ENCODE results near the gene PPP1R14C.

Gene PPP1R14C

GRCh38 chr6:150142670-150143515 lies at the start of gene PPP1R14C:
PPP1R14C (plus strand) TSS chr6:150143044; CDS start chr6:150143193, 149 bp downstream.
- H3K4me3 Mint-ChIP-seq = peak within 1 kb of the TSS; percentile 72
- peaks cover 59% of the 10 kb centered on the region for H3K27me3 Mint-ChIP-seq
- no peak within 1 kb of the TSS for H3K27ac Mint-ChIP-seq (ENCODE audit: low read depth)
- no peaks in the 10 kb centered on the region for H3K9me3 Mint-ChIP-seq
- no peaks in the 10 kb centered on the region for H3K36me3 Mint-ChIP-seq (ENCODE audit: insufficient read depth)
- DNase-seq (ENCODE audit: low spot score in 2 of 2) = no peak
- peak; percentile 59 for ATAC-seq (replicated peaks; ENCODE audit: extremely low read depth, poor library complexity, severe bottlenecking)
- H3K4me1 Mint-ChIP-seq = peaks cover 18% of the 10 kb centered on the region

GRCh38 chr6:150093397-150093796 lies 49.4 kb upstream of the PPP1R14C start:
- peaks cover 1% of the 10 kb centered on the region for H3K36me3 Mint-ChIP-seq (ENCODE audit: insufficient read depth)
- ATAC-seq (replicated peaks; ENCODE audit: extremely low read depth, poor library complexity, severe bottlenecking) = no peak
- H3K4me1 Mint-ChIP-seq = no peaks in the 10 kb centered on the region
- no peak overlapping the region for H3K27ac Mint-ChIP-seq (ENCODE audit: low read depth)
- no peak overlapping the region for H3K4me3 Mint-ChIP-seq
- DNase-seq (ENCODE audit: low spot score in 2 of 2) = no peak
- H3K27me3 Mint-ChIP-seq = peaks cover 53% of the 10 kb centered on the region
- no peaks in the 10 kb centered on the region for H3K9me3 Mint-ChIP-seq

- Mint-ChIP-seq H3K27me3 (peaks cover 30% of the 10 kb centered on the region), H3K36me3 (ENCODE audit: insufficient read depth) (peaks cover 1% of the 10 kb centered on the region), H3K9me3 (no peaks in the 10 kb centered on the region), H3K27ac (ENCODE audit: low read depth) (no peak overlapping the region), H3K4me1 (no peaks in the 10 kb centered on the region), H3K4me3 (no peak overlapping the region)
- DNase-seq (ENCODE audit: low spot score in 2 of 2) (no peak), ATAC-seq (replicated peaks; ENCODE audit: extremely low read depth, poor library complexity, severe bottlenecking) (no peak)
Measured at GRCh38 chr6:150098155-150098554, 44.7 kb upstream of the PPP1R14C start.

- no peak overlapping the region for H3K4me3 Mint-ChIP-seq
- H3K4me1 Mint-ChIP-seq = no peaks in the 10 kb centered on the region
- DNase-seq (ENCODE audit: low spot score in 2 of 2) = no peak
- ATAC-seq (replicated peaks; ENCODE audit: extremely low read depth, poor library complexity, severe bottlenecking) = no peak
- peaks cover 16% of the 10 kb centered on the region for H3K27me3 Mint-ChIP-seq
- peaks cover 1% of the 10 kb centered on the region for H3K36me3 Mint-ChIP-seq (ENCODE audit: insufficient read depth)
- no peaks in the 10 kb centered on the region for H3K9me3 Mint-ChIP-seq
- no peak overlapping the region for H3K27ac Mint-ChIP-seq (ENCODE audit: low read depth)
Measured at GRCh38 chr6:150099546-150099945, 43.3 kb upstream of the PPP1R14C start.

GRCh38 chr6:150099953-150100352 lies 42.9 kb upstream of the PPP1R14C start:
- ATAC-seq (replicated peaks; ENCODE audit: extremely low read depth, poor library complexity, severe bottlenecking) = no peak
- peaks cover 12% of the 10 kb centered on the region for H3K27me3 Mint-ChIP-seq
- no peak overlapping the region for H3K27ac Mint-ChIP-seq (ENCODE audit: low read depth)
- no peaks in the 10 kb centered on the region for H3K4me1 Mint-ChIP-seq
- DNase-seq (ENCODE audit: low spot score in 2 of 2) = no peak
- peaks cover 1% of the 10 kb centered on the region for H3K36me3 Mint-ChIP-seq (ENCODE audit: insufficient read depth)
- H3K4me3 Mint-ChIP-seq = no peak overlapping the region
- H3K9me3 Mint-ChIP-seq = no peaks in the 10 kb centered on the region

- no peak for ATAC-seq (replicated peaks; ENCODE audit: extremely low read depth, poor library complexity, severe bottlenecking)
- Mint-ChIP-seq H3K27me3 (peaks cover 4% of the 10 kb centered on the region), H3K4me3 (no peak overlapping the region), H3K4me1 (no peaks in the 10 kb centered on the region), H3K9me3 (no peaks in the 10 kb centered on the region), H3K27ac (ENCODE audit: low read depth) (no peak overlapping the region), H3K36me3 (ENCODE audit: insufficient read depth) (no peaks in the 10 kb centered on the region)
- no peak for DNase-seq (ENCODE audit: low spot score in 2 of 2)
Measured at GRCh38 chr6:150100745-150101144, 42.1 kb upstream of the PPP1R14C start.

- Mint-ChIP-seq H3K27me3 (no peaks in the 10 kb centered on the region), H3K9me3 (no peaks in the 10 kb centered on the region), H3K4me1 (no peaks in the 10 kb centered on the region), H3K27ac (ENCODE audit: low read depth) (no peak overlapping the region), H3K36me3 (ENCODE audit: insufficient read depth) (no peaks in the 10 kb centered on the region), H3K4me3 (no peak overlapping the region)
- no peak for ATAC-seq (replicated peaks; ENCODE audit: extremely low read depth, poor library complexity, severe bottlenecking)
- no peak for DNase-seq (ENCODE audit: low spot score in 2 of 2)
Measured at GRCh38 chr6:150102750-150103270, 40.0 kb upstream of the PPP1R14C start.

GRCh38 chr6:150112233-150112632 lies 30.6 kb upstream of the PPP1R14C start:
- H3K4me1 Mint-ChIP-seq = no peaks in the 10 kb centered on the region
- H3K9me3 Mint-ChIP-seq = no peaks in the 10 kb centered on the region
- no peak overlapping the region for H3K27ac Mint-ChIP-seq (ENCODE audit: low read depth)
- ATAC-seq (replicated peaks; ENCODE audit: extremely low read depth, poor library complexity, severe bottlenecking) = no peak
- no peak overlapping the region for H3K4me3 Mint-ChIP-seq
- DNase-seq (ENCODE audit: low spot score in 2 of 2) = no peak
- H3K36me3 Mint-ChIP-seq (ENCODE audit: insufficient read depth) = peaks cover 2% of the 10 kb centered on the region
- H3K27me3 Mint-ChIP-seq = peaks cover 12% of the 10 kb centered on the region

- Mint-ChIP-seq H3K4me3 (no peak overlapping the region), H3K36me3 (ENCODE audit: insufficient read depth) (peaks cover 2% of the 10 kb centered on the region), H3K27ac (ENCODE audit: low read depth) (no peak overlapping the region), H3K9me3 (no peaks in the 10 kb centered on the region), H3K27me3 (peaks cover 11% of the 10 kb centered on the region), H3K4me1 (peaks cover 14% of the 10 kb centered on the region)
- DNase-seq (ENCODE audit: low spot score in 2 of 2) (no peak), ATAC-seq (replicated peaks; ENCODE audit: extremely low read depth, poor library complexity, severe bottlenecking) (no peak)
Measured at GRCh38 chr6:150115769-150116168, 27.1 kb upstream of the PPP1R14C start.

GRCh38 chr6:150116200-150116800 lies 26.5 kb upstream of the PPP1R14C start:
- H3K36me3 Mint-ChIP-seq (ENCODE audit: insufficient read depth) = peaks cover 2% of the 10 kb centered on the region
- ATAC-seq (replicated peaks; ENCODE audit: extremely low read depth, poor library complexity, severe bottlenecking) (no peak), DNase-seq (ENCODE audit: low spot score in 2 of 2) (no peak)
- no peak overlapping the region for H3K27ac Mint-ChIP-seq (ENCODE audit: low read depth)
- peaks cover 6% of the 10 kb centered on the region for H3K27me3 Mint-ChIP-seq
- H3K9me3 Mint-ChIP-seq = no peaks in the 10 kb centered on the region
- H3K4me3 Mint-ChIP-seq = no peak overlapping the region
- H3K4me1 Mint-ChIP-seq = peaks cover 14% of the 10 kb centered on the region

- Mint-ChIP-seq H3K4me3 (no peak overlapping the region), H3K9me3 (no peaks in the 10 kb centered on the region), H3K4me1 (peaks cover 14% of the 10 kb centered on the region), H3K27me3 (no peaks in the 10 kb centered on the region), H3K27ac (ENCODE audit: low read depth) (no peak overlapping the region), H3K36me3 (ENCODE audit: insufficient read depth) (peaks cover 2% of the 10 kb centered on the region)
- ATAC-seq (replicated peaks; ENCODE audit: extremely low read depth, poor library complexity, severe bottlenecking) (no peak), DNase-seq (ENCODE audit: low spot score in 2 of 2) (no peak)
Measured at GRCh38 chr6:150118203-150118602, 24.6 kb upstream of the PPP1R14C start.

GRCh38 chr6:150118627-150119026 lies 24.2 kb upstream of the PPP1R14C start:
- Mint-ChIP-seq H3K36me3 (ENCODE audit: insufficient read depth) (peaks cover 2% of the 10 kb centered on the region), H3K4me3 (no peak overlapping the region), H3K27me3 (peaks cover 3% of the 10 kb centered on the region), H3K27ac (ENCODE audit: low read depth) (no peak overlapping the region), H3K9me3 (no peaks in the 10 kb centered on the region), H3K4me1 (peaks cover 14% of the 10 kb centered on the region)
- no peak for ATAC-seq (replicated peaks; ENCODE audit: extremely low read depth, poor library complexity, severe bottlenecking)
- no peak for DNase-seq (ENCODE audit: low spot score in 2 of 2)

GRCh38 chr6:150119173-150119572 lies 23.7 kb upstream of the PPP1R14C start:
- Mint-ChIP-seq H3K4me3 (no peak overlapping the region), H3K4me1 (peaks cover 14% of the 10 kb centered on the region), H3K9me3 (no peaks in the 10 kb centered on the region), H3K27me3 (peaks cover 9% of the 10 kb centered on the region), H3K27ac (ENCODE audit: low read depth) (no peak overlapping the region), H3K36me3 (ENCODE audit: insufficient read depth) (peaks cover 2% of the 10 kb centered on the region)
- DNase-seq (ENCODE audit: low spot score in 2 of 2) = no peak
- no peak for ATAC-seq (replicated peaks; ENCODE audit: extremely low read depth, poor library complexity, severe bottlenecking)

All from central memory CD8-positive, alpha-beta T cell (primary cell).